Ovary (tissue), 3 donors: Measurements from ENCODE around the gene MAP3K21.

Experiments used
- EP300 ChIP-seq: sonication (generic); formaldehyde crosslinking; IDR thresholded peaks from one replicate; pipeline ENCODE4 v1.6.1; 2017; ENCODE audit warnings: antibody characterized with exemption
- POLR2A ChIP-seq: fragments of 450-650 bp; IDR thresholded peaks from one replicate; pipeline ENCODE4 v1.6.1; 2017; ENCODE audit warnings: antibody characterized with exemption, mild to moderate bottlenecking, moderate library complexity
- TF ChIP-seq, protein P1 (sequence below), 3 donors: fragments of 450-650 bp in 2 of 3; fragments of 200-600 bp in 1 of 3; IDR thresholded peaks; one replicate each; pipeline versions ENCODE4 v1.5.1 to v1.8.0; 2016 to 2022; ENCODE audit warnings: antibody characterized with exemption in 3 of 3, mild to moderate bottlenecking in 1 of 3
- donor health status: DM: no; HTN: no; CAD: no.

DNA sequence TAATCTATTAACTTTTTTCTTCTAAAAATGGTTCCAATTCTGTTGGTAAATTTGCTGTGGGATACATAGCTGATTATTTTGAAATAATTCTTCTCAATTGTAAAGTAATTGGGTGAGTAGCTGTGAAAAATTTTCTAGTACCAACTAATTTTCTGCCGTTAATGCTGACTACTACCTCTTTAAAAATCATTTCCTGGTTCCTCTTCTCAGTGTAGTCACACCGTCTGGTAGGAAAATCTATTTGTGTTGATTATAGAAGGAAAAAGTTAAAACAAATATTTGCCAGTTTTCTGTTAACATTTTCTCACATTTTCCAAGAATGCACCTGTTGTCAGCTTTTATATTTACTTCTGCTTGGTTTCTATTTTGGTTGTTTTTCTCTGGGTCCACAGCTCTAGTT is 82.0 kb downstream of the MAP3K21 start:
- TF ChIP-seq, protein P1, sequence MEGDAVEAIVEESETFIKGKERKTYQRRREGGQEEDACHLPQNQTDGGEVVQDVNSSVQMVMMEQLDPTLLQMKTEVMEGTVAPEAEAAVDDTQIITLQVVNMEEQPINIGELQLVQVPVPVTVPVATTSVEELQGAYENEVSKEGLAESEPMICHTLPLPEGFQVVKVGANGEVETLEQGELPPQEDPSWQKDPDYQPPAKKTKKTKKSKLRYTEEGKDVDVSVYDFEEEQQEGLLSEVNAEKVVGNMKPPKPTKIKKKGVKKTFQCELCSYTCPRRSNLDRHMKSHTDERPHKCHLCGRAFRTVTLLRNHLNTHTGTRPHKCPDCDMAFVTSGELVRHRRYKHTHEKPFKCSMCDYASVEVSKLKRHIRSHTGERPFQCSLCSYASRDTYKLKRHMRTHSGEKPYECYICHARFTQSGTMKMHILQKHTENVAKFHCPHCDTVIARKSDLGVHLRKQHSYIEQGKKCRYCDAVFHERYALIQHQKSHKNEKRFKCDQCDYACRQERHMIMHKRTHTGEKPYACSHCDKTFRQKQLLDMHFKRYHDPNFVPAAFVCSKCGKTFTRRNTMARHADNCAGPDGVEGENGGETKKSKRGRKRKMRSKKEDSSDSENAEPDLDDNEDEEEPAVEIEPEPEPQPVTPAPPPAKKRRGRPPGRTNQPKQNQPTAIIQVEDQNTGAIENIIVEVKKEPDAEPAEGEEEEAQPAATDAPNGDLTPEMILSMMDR (IDR thresholded peaks at IDR 0.05), result no peak
- TF ChIP-seq POLR2A, result no peak
- no peak for TF ChIP-seq EP300
